ENCODE measurements around the gene AGBL1. TPM values are rescaled to one million over a fixed set of nuclear protein-coding genes. Genes with fewer than 3 reads are reported as not detected.

AGBL1 gene
- total RNA-seq, 4 donors from 2014 or later = 0.32 to 0.40 TPM; not detected in 2

- no peak for TF ChIP-seq EP300 (IDR thresholded peaks at IDR 0.05; ENCODE audit: low read depth)
- TF ChIP-seq CTCF (IDR thresholded peaks at IDR 0.05) = no peak
- DNase-seq = no peak
- in situ Hi-C loops (cut with MboI; ENCODE audit: low pct_ligation_motif_present in 1 of 4, low pct_unique_long_range_greater_than_20kb in 1 of 4, low sequenced_read_pairs in 3 of 4) (no loop called here), intact Hi-C loops (cut with DNase I; ENCODE audit: low total_unique reads) (no loop called here)
- 73 to 78% methylated on average over 2 of the region's 2 CpGs for WGBS, 2 donors (ENCODE audit: low coverage in 1 of 2)
- H3K9me3 ChIP-seq = no peaks in the 10 kb centered on the region
- no peaks in the 10 kb centered on the region for H3K4me1 ChIP-seq
- H3K27me3 ChIP-seq = no peaks in the 10 kb centered on the region
- H3K27ac ChIP-seq = no peak overlapping the region
- H3K36me3 ChIP-seq = no peaks in the 10 kb centered on the region
- no peak overlapping the region for H3K4me3 ChIP-seq
Observed at GRCh38 chr15:86347245-86347644, 267.6 kb downstream of the AGBL1 start.

- no peak overlapping the region for H3K4me3 ChIP-seq
- no peak overlapping the region for H3K27ac ChIP-seq
- H3K36me3 ChIP-seq = no peaks in the 10 kb centered on the region
- H3K4me1 ChIP-seq = no peaks in the 10 kb centered on the region
- TF ChIP-seq POLR2A (IDR thresholded peaks at IDR 0.05) (no peak), POLR2AphosphoS5 (IDR thresholded peaks at IDR 0.05) (no peak), CTCF (IDR thresholded peaks at IDR 0.05) (no peak), EP300 (IDR thresholded peaks at IDR 0.05; ENCODE audit: low read depth) (no peak)
- no peaks in the 10 kb centered on the region for H3K27me3 ChIP-seq
- WGBS, 2 donors (ENCODE audit: low coverage in 1 of 2) = 86% methylated on average over 1 of the region's 1 CpG
- no peak for DNase-seq
- no peaks in the 10 kb centered on the region for H3K9me3 ChIP-seq
- intact Hi-C loops (cut with DNase I; ENCODE audit: low total_unique reads) (no loop called here), in situ Hi-C loops (cut with MboI; ENCODE audit: low pct_ligation_motif_present in 1 of 4, low pct_unique_long_range_greater_than_20kb in 1 of 4, low sequenced_read_pairs in 3 of 4) (no loop called here)
Observed at GRCh38 chr15:86349565-86349964, 269.9 kb downstream of the AGBL1 start.

GRCh38 chr15:86353213-86353612 is 273.5 kb downstream of the AGBL1 start:
- Histone ChIP-seq H3K9me3 (no peaks in the 10 kb centered on the region), H3K4me1 (no peaks in the 10 kb centered on the region), H3K27ac (no peak overlapping the region), H3K27me3 (no peaks in the 10 kb centered on the region), H3K36me3 (no peaks in the 10 kb centered on the region), H3K4me3 (no peak overlapping the region)
- WGBS, 2 donors (ENCODE audit: low coverage in 1 of 2) = 59 to 67% methylated on average over 1 of the region's 1 CpG
- DNase-seq = no peak
- TF ChIP-seq POLR2A (IDR thresholded peaks at IDR 0.05) (no peak), EP300 (IDR thresholded peaks at IDR 0.05; ENCODE audit: low read depth) (no peak), CTCF (IDR thresholded peaks at IDR 0.05) (no peak), POLR2AphosphoS5 (IDR thresholded peaks at IDR 0.05) (no peak)
- in situ Hi-C loops (cut with MboI; ENCODE audit: low pct_ligation_motif_present in 1 of 4, low pct_unique_long_range_greater_than_20kb in 1 of 4, low sequenced_read_pairs in 3 of 4) (no loop called here), intact Hi-C loops (cut with DNase I; ENCODE audit: low total_unique reads) (no loop called here)

- Histone ChIP-seq H3K36me3 (no peaks in the 10 kb centered on the region), H3K9me3 (no peaks in the 10 kb centered on the region), H3K27ac (no peak overlapping the region), H3K4me1 (no peaks in the 10 kb centered on the region), H3K4me3 (no peak overlapping the region), H3K27me3 (no peaks in the 10 kb centered on the region)
- in situ Hi-C loops (cut with MboI; ENCODE audit: low pct_ligation_motif_present in 1 of 4, low pct_unique_long_range_greater_than_20kb in 1 of 4, low sequenced_read_pairs in 3 of 4) (no loop called here), intact Hi-C loops (cut with DNase I; ENCODE audit: low total_unique reads) (no loop called here)
- no peak for TF ChIP-seq EP300 (IDR thresholded peaks at IDR 0.05; ENCODE audit: low read depth)
- no peak for TF ChIP-seq POLR2A (IDR thresholded peaks at IDR 0.05)
- no peak for TF ChIP-seq CTCF (IDR thresholded peaks at IDR 0.05)
- no peak for TF ChIP-seq POLR2AphosphoS5 (IDR thresholded peaks at IDR 0.05)
- DNase-seq = no peak
Observed at GRCh38 chr15:86355361-86355760, 275.7 kb downstream of the AGBL1 start.

Data from transverse colon (tissue), 4 donors.